Measurements from ENCODE around the gene TNFRSF17.
"Not testable (repeated sequence)": the region's sequence is repeated elsewhere in the genome, so short reads cannot be mapped to it uniquely, and the experiment has no call there.

TNFRSF17 gene

GRCh38 chr16:11962978-11963377 lies 2.0 kb upstream of the TNFRSF17 start:
- H3K4ac ChIP-seq (ENCODE audit: low read depth in 1 of 2, low read length in 2 of 2); H2AFZ ChIP-seq (ENCODE audit: low read depth, low read length); H4K8ac ChIP-seq (ENCODE audit: low read length); H3K23ac ChIP-seq (ENCODE audit: low read length in 2 of 2); H3K4me3 ChIP-seq (ENCODE audit: insufficient read depth in 1 of 2, low read depth in 1 of 2, low read length in 2 of 2); H3K4me1 ChIP-seq (ENCODE audit: control insufficient read depth, insufficient read depth, low read depth, low read length); H3K9me3 ChIP-seq (ENCODE audit: control insufficient read depth, low read length); H4K91ac ChIP-seq (ENCODE audit: low read length); H3K27me3 ChIP-seq (ENCODE audit: control insufficient read depth in 1 of 2, insufficient read depth in 1 of 2, low read length in 2 of 2); H2BK120ac ChIP-seq (ENCODE audit: low read depth, low read length); H2AK5ac ChIP-seq (ENCODE audit: low read length, severe bottlenecking); H3K36me3 ChIP-seq (ENCODE audit: control insufficient read depth in 1 of 2, insufficient read depth in 2 of 2, low read depth in 1 of 2, low read length in 2 of 2); DNase-seq; H3K27ac ChIP-seq (ENCODE audit: low read length, poor library complexity, severe bottlenecking); H3K18ac ChIP-seq (ENCODE audit: low read depth in 1 of 2, low read length in 2 of 2); H3K4me2 ChIP-seq (ENCODE audit: low read length, poor library complexity, severe bottlenecking); H2BK15ac ChIP-seq (ENCODE audit: low read depth, poor library complexity, severe bottlenecking); H2BK12ac ChIP-seq (ENCODE audit: low read length in 2 of 2); H3K14ac ChIP-seq (ENCODE audit: low read length in 2 of 2); H3K9ac ChIP-seq (ENCODE audit: low read length); H3K79me1 ChIP-seq (replicated peaks; ENCODE audit: low read length, poor library complexity, severe bottlenecking); H2BK5ac ChIP-seq (ENCODE audit: low read depth, low read length, poor library complexity, severe bottlenecking): not testable (repeated sequence)
- 92% methylated on average over 10 of the region's 11 CpGs for WGBS

GRCh38 chr16:11963706-11964105 lies 1.3 kb upstream of the TNFRSF17 start:
- Histone ChIP-seq H3K27me3 (ENCODE audit: control insufficient read depth in 1 of 2, insufficient read depth in 1 of 2, low read length in 2 of 2) (peaks cover 0 to 5% of the 10 kb centered on the region in 2 experiments), H3K36me3 (ENCODE audit: control insufficient read depth in 1 of 2, insufficient read depth in 2 of 2, low read depth in 1 of 2, low read length in 2 of 2) (no peaks in the 10 kb centered on the region), H3K4me1 (ENCODE audit: control insufficient read depth, insufficient read depth, low read depth, low read length) (peaks cover 3% of the 10 kb centered on the region), H4K91ac (ENCODE audit: low read length) (no peak overlapping the region), H2BK120ac (ENCODE audit: low read depth, low read length) (no peak overlapping the region), H3K4me2 (ENCODE audit: low read length, poor library complexity, severe bottlenecking) (no peak overlapping the region), H4K8ac (ENCODE audit: low read length) (no peak overlapping the region), H2BK5ac (ENCODE audit: low read depth, low read length, poor library complexity, severe bottlenecking) (no peak overlapping the region), H3K4me3 (ENCODE audit: insufficient read depth in 1 of 2, low read depth in 1 of 2, low read length in 2 of 2) (no peak overlapping the region), H3K18ac (ENCODE audit: low read depth in 1 of 2, low read length in 2 of 2) (no peak overlapping the region), H3K9me3 (ENCODE audit: control insufficient read depth, low read length) (no peaks in the 10 kb centered on the region), H3K79me1 (replicated peaks; ENCODE audit: low read length, poor library complexity, severe bottlenecking) (no peaks in the 10 kb centered on the region), H3K14ac (ENCODE audit: low read length in 2 of 2) (no peak overlapping the region), H3K4ac (ENCODE audit: low read depth in 1 of 2, low read length in 2 of 2) (no peak overlapping the region), H2AK5ac (ENCODE audit: low read length, severe bottlenecking) (no peak overlapping the region), H3K9ac (ENCODE audit: low read length) (no peak overlapping the region), H2AFZ (ENCODE audit: low read depth, low read length) (no peak overlapping the region), H2BK15ac (ENCODE audit: low read depth, poor library complexity, severe bottlenecking) (no peak overlapping the region), H2BK12ac (ENCODE audit: low read length in 2 of 2) (no peak overlapping the region), H3K23ac (ENCODE audit: low read length in 2 of 2) (no peak overlapping the region), H3K27ac (ENCODE audit: low read length, poor library complexity, severe bottlenecking) (no peak overlapping the region)
- WGBS = 92% methylated on average over 5 of the region's 6 CpGs
- no peak for DNase-seq

- H2AK5ac ChIP-seq (ENCODE audit: low read length, severe bottlenecking) = no peak overlapping the region
- WGBS = 90% methylated on average over 4 of the region's 7 CpGs
- no peaks in the 10 kb centered on the region for H3K9me3 ChIP-seq (ENCODE audit: control insufficient read depth, low read length)
- H2BK15ac ChIP-seq (ENCODE audit: low read depth, poor library complexity, severe bottlenecking) = no peak overlapping the region
- no peak overlapping the region for H3K4me2 ChIP-seq (ENCODE audit: low read length, poor library complexity, severe bottlenecking)
- H4K8ac ChIP-seq (ENCODE audit: low read length) = no peak overlapping the region
- no peak overlapping the region for H3K23ac ChIP-seq (ENCODE audit: low read length in 2 of 2)
- no peak overlapping the region for H3K27ac ChIP-seq (ENCODE audit: low read length, poor library complexity, severe bottlenecking)
- no peaks in the 10 kb centered on the region for H3K36me3 ChIP-seq (ENCODE audit: control insufficient read depth in 1 of 2, insufficient read depth in 2 of 2, low read depth in 1 of 2, low read length in 2 of 2)
- no peak overlapping the region for H2AFZ ChIP-seq (ENCODE audit: low read depth, low read length)
- H2BK120ac ChIP-seq (ENCODE audit: low read depth, low read length) = no peak overlapping the region
- no peak overlapping the region for H3K18ac ChIP-seq (ENCODE audit: low read depth in 1 of 2, low read length in 2 of 2)
- no peak overlapping the region for H3K4ac ChIP-seq (ENCODE audit: low read depth in 1 of 2, low read length in 2 of 2)
- H3K4me3 ChIP-seq (ENCODE audit: insufficient read depth in 1 of 2, low read depth in 1 of 2, low read length in 2 of 2) = no peak overlapping the region
- H3K4me1 ChIP-seq (ENCODE audit: control insufficient read depth, insufficient read depth, low read depth, low read length) = no peaks in the 10 kb centered on the region
- no peak overlapping the region for H3K9ac ChIP-seq (ENCODE audit: low read length)
- no peak overlapping the region for H2BK5ac ChIP-seq (ENCODE audit: low read depth, low read length, poor library complexity, severe bottlenecking)
- peaks cover 0 to 5% of the 10 kb centered on the region in 2 experiments for H3K27me3 ChIP-seq (ENCODE audit: control insufficient read depth in 1 of 2, insufficient read depth in 1 of 2, low read length in 2 of 2)
- H2BK12ac ChIP-seq (ENCODE audit: low read length in 2 of 2) = no peak overlapping the region
- H4K91ac ChIP-seq (ENCODE audit: low read length) = no peak overlapping the region
- H3K79me1 ChIP-seq (replicated peaks; ENCODE audit: low read length, poor library complexity, severe bottlenecking) = no peaks in the 10 kb centered on the region
- no peak for DNase-seq
- H3K14ac ChIP-seq (ENCODE audit: low read length in 2 of 2) = no peak overlapping the region
These were observed 1.2 kb downstream of the TNFRSF17 start for GRCh38 chr16:11966173-11966572.

GRCh38 chr16:11967195-11967911 lies 2.3 kb downstream of the TNFRSF17 start:
- Histone ChIP-seq H3K36me3 (ENCODE audit: control insufficient read depth in 1 of 2, insufficient read depth in 2 of 2, low read depth in 1 of 2, low read length in 2 of 2) (no peaks in the 10 kb centered on the region), H2BK120ac (ENCODE audit: low read depth, low read length) (no peak overlapping the region), H3K4me3 (ENCODE audit: insufficient read depth in 1 of 2, low read depth in 1 of 2, low read length in 2 of 2) (no peak overlapping the region), H3K4ac (ENCODE audit: low read depth in 1 of 2, low read length in 2 of 2) (no peak overlapping the region), H2BK15ac (ENCODE audit: low read depth, poor library complexity, severe bottlenecking) (no peak overlapping the region), H2AK5ac (ENCODE audit: low read length, severe bottlenecking) (no peak overlapping the region), H3K4me1 (ENCODE audit: control insufficient read depth, insufficient read depth, low read depth, low read length) (peaks cover 1% of the 10 kb centered on the region), H3K9me3 (ENCODE audit: control insufficient read depth, low read length) (no peaks in the 10 kb centered on the region), H3K27ac (ENCODE audit: low read length, poor library complexity, severe bottlenecking) (no peak overlapping the region), H3K27me3 (ENCODE audit: control insufficient read depth in 1 of 2, insufficient read depth in 1 of 2, low read length in 2 of 2) (peaks cover 0 to 5% of the 10 kb centered on the region in 2 experiments), H2AFZ (ENCODE audit: low read depth, low read length) (no peak overlapping the region), H3K14ac (ENCODE audit: low read length in 2 of 2) (no peak overlapping the region), H2BK5ac (ENCODE audit: low read depth, low read length, poor library complexity, severe bottlenecking) (no peak overlapping the region), H2BK12ac (ENCODE audit: low read length in 2 of 2) (no peak overlapping the region), H3K23ac (ENCODE audit: low read length in 2 of 2) (no peak overlapping the region), H4K91ac (ENCODE audit: low read length) (no peak overlapping the region), H3K9ac (ENCODE audit: low read length) (no peak overlapping the region), H3K4me2 (ENCODE audit: low read length, poor library complexity, severe bottlenecking) (no peak overlapping the region), H3K79me1 (replicated peaks; ENCODE audit: low read length, poor library complexity, severe bottlenecking) (no peaks in the 10 kb centered on the region), H3K18ac (ENCODE audit: low read depth in 1 of 2, low read length in 2 of 2) (no peak overlapping the region), H4K8ac (ENCODE audit: low read length) (no peak overlapping the region)
- 86% methylated on average over 17 of the region's 17 CpGs for WGBS
- no peak for DNase-seq
